K562 (cell line): ENCODE measurements around the gene PRKAG1. TPM values are rescaled to one million over a fixed set of nuclear protein-coding genes. Genes with fewer than 3 reads are reported as not detected.

Source experiments
- ARID1B ChIP-seq: fragments of 450-650 bp; IDR thresholded peaks from 2 replicates; pipeline ENCODE4 v1.6.1; 2016; ENCODE audit warnings: antibody characterized with exemption, mild to moderate bottlenecking, inconsistent platforms
- BCOR ChIP-seq: fragments of 450-650 bp; IDR thresholded peaks from 2 replicates; pipeline ENCODE4 v1.6.1; 2016
- BRD9 ChIP-seq: fragments of 450-650 bp; IDR thresholded peaks from 2 replicates; pipeline ENCODE4 v1.6.1; 2018; ENCODE audit warnings: low read depth; ENCODE audit not compliant: partially characterized antibody
- CREM ChIP-seq: IDR thresholded peaks from 2 replicates; pipeline ENCODE4 v1.6.1; 2014; ENCODE audit warnings: antibody characterized with exemption, low read depth
- NONO ChIP-seq, 2 experiments: fragments of 200-400 bp in 1 of 2; fragments of 450-650 bp in 1 of 2; formaldehyde crosslinking in 1 of 2; IDR thresholded peaks; 2 replicates each; pipeline ENCODE4 v1.6.1; 2017; ENCODE audit warnings: low read depth in 2 of 2, mild to moderate bottlenecking in 2 of 2, moderate library complexity in 2 of 2, low read length in 1 of 2
- PHF20 ChIP-seq: fragments of 450-650 bp; IDR thresholded peaks from 2 replicates; pipeline ENCODE4 v1.6.1; 2018; ENCODE audit not compliant: partially characterized antibody
- POLR2A ChIP-seq: fragments of 450-650 bp; conservative IDR thresholded peaks from 2 replicates; pipeline ENCODE4 v1.6.1; 2016
- RAD21 ChIP-seq, 2 experiments: fragments of 250-450 bp in 1 of 2; fragments of 450-650 bp in 1 of 2; sonication (Bioruptor Pico) in 1 of 2; formaldehyde crosslinking in 1 of 2; IDR thresholded peaks in 1 of 2; conservative IDR thresholded peaks in 1 of 2; 2 replicates each; pipeline versions ENCODE4 v1.4.0 to v1.8.0; 2020 to 2022; ENCODE audit warnings: mild to moderate bottlenecking in 2 of 2, moderate library complexity in 1 of 2
- RBFOX2 ChIP-seq: fragments of 200-400 bp; formaldehyde crosslinking; IDR thresholded peaks from 2 replicates; pipeline ENCODE4 v1.6.1; 2017; ENCODE audit warnings: low read depth, mild to moderate bottlenecking, low read length, moderate library complexity
- SMARCE1 ChIP-seq: fragments of 450-650 bp; IDR thresholded peaks from 2 replicates; pipeline ENCODE4 v1.7.1; 2016; ENCODE audit warnings: mild to moderate bottlenecking
- SUPT5H ChIP-seq: fragments of 450-650 bp; IDR thresholded peaks from 2 replicates; pipeline ENCODE4 v1.6.1; 2016
- ZNF140 ChIP-seq: fragments of 250-450 bp; sonication (Bioruptor Pico); IDR thresholded peaks from 2 replicates; pipeline ENCODE4 v1.8.0; 2021; ENCODE audit warnings: moderate library complexity, mild to moderate bottlenecking, inconsistent platforms
- ZNF445 ChIP-seq: fragments of 250-450 bp; sonication (Bioruptor Pico); IDR thresholded peaks from 2 replicates; pipeline ENCODE4 v1.4.0; 2020; ENCODE audit warnings: low read depth, mild to moderate bottlenecking, moderate library complexity
- polyA plus RNA-seq, 8 experiments: library from polyadenylated mRNA; depleted of rRNA in 4 of 8; stranded (reverse) in 5 of 8; unstranded in 3 of 8; fragments of >200 nt; fragmentation: Nextera tagmentation in 2 of 8; fragmentation: Illumina TruSeq in 1 of 8; extraction: Ambion mirVana in 2 of 8; extraction: Trizol in 1 of 8; gene quantifications; 2 replicates each; pipeline versions ENCODE4 v1.2.1 to v1.2.3, GENCODE V29; 2011 to 2014; ENCODE audit warnings: inconsistent platforms in 1 of 8, missing spikeins in 1 of 8
- total RNA-seq, 7 experiments: library from RNA; depleted of rRNA in 6 of 7; stranded (reverse); fragments of >200 nt in 6 of 7; fragmentation: Illumina TruSeq in 2 of 7; extraction: Trizol in 2 of 7; gene quantifications; 2 replicates each; pipeline versions ENCODE4 v1.2.1 to v1.2.3, GENCODE V29; 2011 to 2021; ENCODE audit warnings: low replicate concordance in 1 of 7
- TF ChIP-seq, protein P1 (sequence below), 2 experiments: fragments of 450-650 bp in 1 of 2; sonication (generic) in 1 of 2; formaldehyde crosslinking in 1 of 2; IDR thresholded peaks; 2 replicates each; pipeline versions ENCODE4 v1.7.1 to v1.9.0; 2016 to 2022; ENCODE audit warnings: inconsistent platforms in 1 of 2, mild to moderate bottlenecking in 1 of 2, missing genetic modification reagents in 1 of 2
- TF ChIP-seq, protein P2 (sequence below): fragments of 450-650 bp; IDR thresholded peaks from 2 replicates; pipeline ENCODE4 v1.6.1; 2016; ENCODE audit warnings: antibody characterized with exemption
- TF ChIP-seq, protein P3 (sequence below), 2 experiments: fragments of 450-650 bp in 1 of 2; sonication (generic) in 1 of 2; formaldehyde crosslinking; conservative IDR thresholded peaks; 2 replicates each; pipeline versions ENCODE4 v1.4.0 to v1.8.1; 2020 to 2022; ENCODE audit warnings: mild to moderate bottlenecking in 1 of 2, missing genetic modification reagents in 1 of 2

The PRKAG1 gene
- total and polyA plus RNA-seq, 9 of the 15 experiments (the other 6 are each of a cell fraction or from before 2014, with no cell fraction given) = 51.1 to 126 (median 79.1) TPM

DNA sequence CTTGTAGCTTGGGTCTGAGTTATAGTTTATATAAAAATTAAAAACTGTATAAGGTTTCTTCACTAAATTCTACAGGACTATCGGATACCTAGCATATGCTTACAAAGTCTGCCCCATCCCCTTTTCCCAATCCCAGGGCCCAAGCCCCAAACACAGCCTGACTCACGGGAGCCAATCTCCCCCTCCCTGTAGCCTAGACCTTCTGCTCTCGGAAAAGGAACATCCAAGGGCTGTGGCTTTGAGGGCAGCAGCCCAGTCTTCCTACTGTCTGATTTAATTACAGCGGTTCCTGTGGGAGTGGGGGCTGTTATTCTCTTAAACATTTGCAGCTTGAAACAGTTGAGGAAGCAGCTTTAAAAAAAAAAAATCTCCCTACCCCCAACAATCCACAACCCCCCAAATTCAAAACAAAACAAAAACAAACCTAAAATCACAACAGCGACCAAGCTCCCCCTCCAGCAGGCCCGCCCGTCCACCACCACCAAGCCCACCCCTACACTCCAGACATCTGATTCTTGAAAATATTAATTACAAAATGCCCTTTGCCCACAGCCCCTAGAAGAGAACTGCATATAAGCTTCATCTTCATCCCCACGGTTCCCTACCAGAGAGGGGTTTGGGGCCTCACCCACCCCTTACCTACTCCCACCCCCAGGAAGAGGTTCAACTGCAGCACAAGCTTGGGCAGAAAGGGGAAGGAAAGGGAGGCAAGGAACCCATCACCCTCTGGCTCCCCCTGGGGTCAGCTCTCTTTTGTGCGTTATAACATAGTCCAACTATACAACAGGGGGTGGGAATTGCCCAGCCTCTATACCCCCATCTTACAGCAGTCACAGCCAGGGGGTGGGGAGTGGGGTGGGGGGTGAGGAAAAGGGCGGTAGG is 1.1 kb upstream of the PRKAG1 start (continued):
- TF ChIP-seq, protein P1, sequence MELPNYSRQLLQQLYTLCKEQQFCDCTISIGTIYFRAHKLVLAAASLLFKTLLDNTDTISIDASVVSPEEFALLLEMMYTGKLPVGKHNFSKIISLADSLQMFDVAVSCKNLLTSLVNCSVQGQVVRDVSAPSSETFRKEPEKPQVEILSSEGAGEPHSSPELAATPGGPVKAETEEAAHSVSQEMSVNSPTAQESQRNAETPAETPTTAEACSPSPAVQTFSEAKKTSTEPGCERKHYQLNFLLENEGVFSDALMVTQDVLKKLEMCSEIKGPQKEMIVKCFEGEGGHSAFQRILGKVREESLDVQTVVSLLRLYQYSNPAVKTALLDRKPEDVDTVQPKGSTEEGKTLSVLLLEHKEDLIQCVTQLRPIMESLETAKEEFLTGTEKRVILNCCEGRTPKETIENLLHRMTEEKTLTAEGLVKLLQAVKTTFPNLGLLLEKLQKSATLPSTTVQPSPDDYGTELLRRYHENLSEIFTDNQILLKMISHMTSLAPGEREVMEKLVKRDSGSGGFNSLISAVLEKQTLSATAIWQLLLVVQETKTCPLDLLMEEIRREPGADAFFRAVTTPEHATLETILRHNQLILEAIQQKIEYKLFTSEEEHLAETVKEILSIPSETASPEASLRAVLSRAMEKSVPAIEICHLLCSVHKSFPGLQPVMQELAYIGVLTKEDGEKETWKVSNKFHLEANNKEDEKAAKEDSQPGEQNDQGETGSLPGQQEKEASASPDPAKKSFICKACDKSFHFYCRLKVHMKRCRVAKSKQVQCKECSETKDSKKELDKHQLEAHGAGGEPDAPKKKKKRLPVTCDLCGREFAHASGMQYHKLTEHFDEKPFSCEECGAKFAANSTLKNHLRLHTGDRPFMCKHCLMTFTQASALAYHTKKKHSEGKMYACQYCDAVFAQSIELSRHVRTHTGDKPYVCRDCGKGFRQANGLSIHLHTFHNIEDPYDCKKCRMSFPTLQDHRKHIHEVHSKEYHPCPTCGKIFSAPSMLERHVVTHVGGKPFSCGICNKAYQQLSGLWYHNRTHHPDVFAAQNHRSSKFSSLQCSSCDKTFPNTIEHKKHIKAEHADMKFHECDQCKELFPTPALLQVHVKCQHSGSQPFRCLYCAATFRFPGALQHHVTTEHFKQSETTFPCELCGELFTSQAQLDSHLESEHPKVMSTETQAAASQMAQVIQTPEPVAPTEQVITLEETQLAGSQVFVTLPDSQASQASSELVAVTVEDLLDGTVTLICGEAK (IDR thresholded peaks at IDR 0.05) = 0 out of 2 replicates have a peak, but pooled peaks have one; percentile 9
- TF ChIP-seq, protein P1 (CRISPR knock-in tag; IDR thresholded peaks at IDR 0.05) = no peak
- TF ChIP-seq ZNF140 = no peak
- 0 out of 2 replicates have a peak, but pooled peaks have one; percentile 4 for TF ChIP-seq CREM
- 0 out of 2 replicates have a peak, but pooled peaks have one; percentile 15 for TF ChIP-seq ARID1B
- TF ChIP-seq SMARCE1 = peak; percentile 55; the same call in 1 of the 2 replicates
- no peak for TF ChIP-seq ZNF445 (CRISPR knock-in tag)
- TF ChIP-seq, protein P2, sequence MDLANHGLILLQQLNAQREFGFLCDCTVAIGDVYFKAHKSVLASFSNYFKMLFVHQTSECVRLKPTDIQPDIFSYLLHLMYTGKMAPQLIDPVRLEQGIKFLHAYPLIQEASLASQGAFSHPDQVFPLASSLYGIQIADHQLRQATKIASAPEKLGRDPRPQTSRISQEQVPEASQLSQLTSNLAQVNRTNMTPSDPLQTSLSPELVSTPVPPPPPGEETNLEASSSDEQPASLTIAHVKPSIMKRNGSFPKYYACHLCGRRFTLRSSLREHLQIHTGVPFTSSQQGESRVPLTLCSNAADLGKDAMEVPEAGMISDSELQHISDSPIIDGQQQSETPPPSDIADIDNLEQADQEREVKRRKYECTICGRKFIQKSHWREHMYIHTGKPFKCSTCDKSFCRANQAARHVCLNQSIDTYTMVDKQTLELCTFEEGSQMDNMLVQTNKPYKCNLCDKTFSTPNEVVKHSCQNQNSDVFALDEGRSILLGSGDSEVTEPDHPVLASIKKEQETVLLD = 0 out of 2 replicates have a peak, but pooled peaks have one; percentile 22
- TF ChIP-seq BRD9 = peak; percentile 22
- TF ChIP-seq RBFOX2 = 0 out of 2 replicates have a peak, but pooled peaks have one; percentile 19
- peak; percentile 7; the same call in 1 of the 2 replicates for TF ChIP-seq POLR2A
- no peak for TF ChIP-seq NONO (IDR thresholded peaks at IDR 0.05; ENCODE audit: low read depth in 2 of 2, low read length in 1 of 2)
- no peak for TF ChIP-seq BCOR
- TF ChIP-seq RAD21 (CRISPR knock-in tag; conservative IDR thresholded peaks at IDR 0.05 in 1 of 2, IDR thresholded peaks at IDR 0.05 in 1 of 2) = peak in 1 of 2 experiments; percentile 31; a peak in 2 of 4 replicates
- TF ChIP-seq PHF20 = no peak
- TF ChIP-seq SUPT5H = peak; percentile 30; the same call in 1 of the 2 replicates
- TF ChIP-seq, protein P3, sequence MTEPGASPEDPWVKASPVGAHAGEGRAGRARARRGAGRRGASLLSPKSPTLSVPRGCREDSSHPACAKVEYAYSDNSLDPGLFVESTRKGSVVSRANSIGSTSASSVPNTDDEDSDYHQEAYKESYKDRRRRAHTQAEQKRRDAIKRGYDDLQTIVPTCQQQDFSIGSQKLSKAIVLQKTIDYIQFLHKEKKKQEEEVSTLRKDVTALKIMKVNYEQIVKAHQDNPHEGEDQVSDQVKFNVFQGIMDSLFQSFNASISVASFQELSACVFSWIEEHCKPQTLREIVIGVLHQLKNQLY (CRISPR knock-in tag; conservative IDR thresholded peaks at IDR 0.05) = no peak
